Vagina (tissue), 2 donors: ENCODE data around the gene NDOR1.

ENCODE experiments used
- CTCF ChIP-seq, 3 experiments: fragments of 450-650 bp in 2 of 3; fragments of 200-600 bp in 1 of 3; sonication (generic) in 1 of 3; IDR thresholded peaks; one replicate each; pipeline ENCODE4 v1.5.1; 2017 to 2019; ENCODE audit warnings: antibody characterized with exemption in 3 of 3, mild to moderate bottlenecking in 2 of 3, moderate library complexity in 2 of 3
- POLR2A ChIP-seq, 2 donors: fragments of 450-650 bp; IDR thresholded peaks; one replicate each; pipeline ENCODE4 v1.6.1; 2017; ENCODE audit warnings: antibody characterized with exemption in 2 of 2, mild to moderate bottlenecking in 2 of 2, moderate library complexity in 2 of 2
- POLR2AphosphoS5 ChIP-seq, 2 donors: sonication (generic); formaldehyde crosslinking; IDR thresholded peaks; one replicate each; pipeline ENCODE4 v1.9.0; 2017; ENCODE audit warnings: antibody characterized with exemption in 2 of 2, mild to moderate bottlenecking in 2 of 2, low read depth in 1 of 2; ENCODE audit not compliant: insufficient read depth in 1 of 2

GRCh38 chr9:137247916-137248175, 42.3 kb downstream of the NDOR1 start:
- TF ChIP-seq POLR2A (IDR thresholded peaks at IDR 0.05) (no peak), CTCF (IDR thresholded peaks at IDR 0.05) (no peak), POLR2AphosphoS5 (IDR thresholded peaks at IDR 0.05; ENCODE audit: insufficient read depth in 1 of 2, low read depth in 1 of 2) (no peak)
